RWPE1 (cell line): ENCODE data around the gene ASTN2.

ENCODE experiments used
- CTCF ChIA-PET: fragments of 350-600 bp; sonication (Branson Sonifier 250); formaldehyde crosslinking; extraction: SDS; loops from one replicate; lab custom pipeline; 2021; lab: Yijun Ruan, JAX
- POLR2A ChIA-PET: fragments of 400-600 bp; formaldehyde crosslinking; extraction: SDS; loops from one replicate; lab custom pipeline; 2020; ENCODE audit warnings: antibody characterized with exemption; ENCODE audit not compliant: low non-redundant PET; lab: Yijun Ruan, JAX
- DNase-seq: peaks from one replicate; pipeline ENCODE4 v3.0.0; 2012; ENCODE audit warnings: low spot score
- H3K27ac ChIP-seq: fragments of 450-650 bp; 2 replicates; pipeline ENCODE4 v1.5.1; 2017
- CTCF ChIP-seq: fragments of 450-650 bp; conservative IDR thresholded peaks from 2 replicates; pipeline ENCODE4 v1.5.1; 2017; ENCODE audit warnings: low read depth, mild to moderate bottlenecking

The ASTN2 gene

GRCh38 chr9:116821633-116822229 lies 593.1 kb downstream of the ASTN2 start:
- no peak for DNase-seq
- H3K27ac ChIP-seq, result no peak overlapping the region
- POLR2A ChIA-PET, result no interaction called here
- TF ChIP-seq CTCF, result no peak
- CTCF ChIA-PET, result interaction anchor here (0.6 kb wide), 1 partner anchor 1316 kb away, joined by 3 read pairs; no protein-coding TSS in a partner anchor

GRCh38 chr9:116819116-116819515 lies 595.7 kb downstream of the ASTN2 start:
- no peak for DNase-seq
- CTCF ChIA-PET, result interaction anchor here (0.7 kb wide), 1 partner anchor 343 kb away, joined by 3 read pairs; no protein-coding TSS in a partner anchor
- no peak for TF ChIP-seq CTCF
- no peak overlapping the region for H3K27ac ChIP-seq
- POLR2A ChIA-PET, result no interaction called here

- POLR2A ChIA-PET, result no interaction called here
- H3K27ac ChIP-seq, result no peak overlapping the region
- no peak for TF ChIP-seq CTCF
- CTCF ChIA-PET, result interaction anchor here (0.6 kb wide), 2 partner anchors 10 to 153 kb away, joined by 3 to 4 read pairs; no protein-coding TSS in a partner anchor
- no peak for DNase-seq
Observed at GRCh38 chr9:116817762-116818161, 597.1 kb downstream of the ASTN2 start.

GRCh38 chr9:116816484-116816883 lies 598.4 kb downstream of the ASTN2 start:
- no peak for TF ChIP-seq CTCF
- ChIA-PET CTCF (no interaction called here), POLR2A (no interaction called here)
- DNase-seq, result no peak
- no peak overlapping the region for H3K27ac ChIP-seq

- no peak for DNase-seq
- ChIA-PET CTCF (no interaction called here), POLR2A (no interaction called here)
- H3K27ac ChIP-seq, result no peak overlapping the region
- no peak for TF ChIP-seq CTCF
Observed at GRCh38 chr9:116815835-116816234, 599.0 kb downstream of the ASTN2 start.

- H3K27ac ChIP-seq, result no peak overlapping the region
- ChIA-PET CTCF (no interaction called here), POLR2A (no interaction called here)
- TF ChIP-seq CTCF, result no peak
- DNase-seq, result no peak
Observed at GRCh38 chr9:116813031-116813300, 601.9 kb downstream of the ASTN2 start.
